A172 (cell line): Measurements from ENCODE around the gene ARHGEF35. TPM values are rescaled to one million over a fixed set of nuclear protein-coding genes. Genes with fewer than 3 reads are reported as not detected.
"Not testable (repeated sequence)": the region's sequence is repeated elsewhere in the genome, so short reads cannot be mapped to it uniquely, and the experiment has no call there.

Experiments used
- DNase-seq: peaks from one replicate; pipeline ENCODE4 v3.0.0-alpha.2; 2015; ENCODE audit warnings: low spot score
- total RNA-seq: library from RNA; depleted of rRNA; stranded (reverse); fragments of >200 nt; shearing (Covaris generic); gene quantifications from 2 replicates; pipeline ENCODE4 v1.2.3, GENCODE V29; 2014; rRNA removed

The ARHGEF35 gene
- total RNA-seq, 1 experiment from 2014 or later, result not detected

DNA sequence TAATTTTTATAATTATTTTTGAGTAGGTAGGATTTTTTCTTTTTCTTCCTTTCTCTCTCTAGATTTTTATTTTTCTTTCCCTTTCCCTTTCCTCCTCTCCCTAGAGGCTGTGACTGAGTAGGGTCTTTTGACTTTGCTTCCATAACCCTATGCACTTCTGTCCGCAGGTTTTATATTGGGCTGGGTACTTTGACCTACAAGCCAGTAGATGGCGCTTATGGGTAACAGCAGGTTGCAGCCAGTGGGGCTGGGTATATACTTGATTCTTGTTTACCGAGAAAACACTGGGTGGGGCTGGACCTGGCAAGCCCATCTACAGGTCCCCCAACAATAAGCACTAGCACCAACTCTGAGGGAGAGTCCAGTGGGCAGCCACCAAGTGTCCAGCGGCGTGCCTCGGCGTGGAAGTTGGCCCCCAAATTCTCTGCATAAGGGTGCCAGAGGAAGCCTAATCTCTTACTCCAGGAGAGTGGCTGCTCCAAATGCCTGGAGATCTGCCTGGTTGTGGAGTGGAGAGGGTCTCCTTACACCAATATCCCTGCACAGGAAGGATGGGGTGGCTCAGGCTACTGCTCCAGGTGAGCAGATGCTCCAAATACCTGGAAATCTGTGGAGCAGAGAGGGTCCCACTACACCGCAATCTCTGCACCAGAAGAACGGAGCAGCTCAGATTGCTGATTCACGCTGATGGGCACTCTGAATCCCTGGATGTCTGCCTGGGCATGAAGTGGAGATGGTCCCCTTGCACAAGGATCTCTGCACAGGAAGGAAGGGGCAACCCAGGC lies 17.1 kb downstream of the ARHGEF35 start:
- DNase-seq, result not testable (repeated sequence)

DNA sequence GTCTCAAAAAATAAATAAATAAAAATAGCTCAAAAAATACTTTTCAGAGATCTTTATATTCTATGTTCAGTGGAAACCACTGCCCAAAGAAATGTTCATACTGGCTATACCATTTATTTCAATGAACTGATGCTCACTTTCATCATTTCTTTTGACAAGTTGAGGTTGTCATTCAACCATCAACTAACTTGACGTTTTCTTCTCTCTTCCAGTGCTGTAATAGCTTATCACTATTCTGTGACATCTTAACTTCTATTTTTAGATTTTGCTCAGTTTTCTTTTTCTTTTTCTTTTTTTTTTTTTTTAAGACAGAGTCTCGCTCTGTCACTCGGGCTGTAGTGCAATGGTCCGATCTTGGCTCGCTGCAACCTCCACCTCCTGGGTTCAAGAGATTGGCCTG lies 21.0 kb downstream of the ARHGEF35 start:
- DNase-seq, result no peak

DNA sequence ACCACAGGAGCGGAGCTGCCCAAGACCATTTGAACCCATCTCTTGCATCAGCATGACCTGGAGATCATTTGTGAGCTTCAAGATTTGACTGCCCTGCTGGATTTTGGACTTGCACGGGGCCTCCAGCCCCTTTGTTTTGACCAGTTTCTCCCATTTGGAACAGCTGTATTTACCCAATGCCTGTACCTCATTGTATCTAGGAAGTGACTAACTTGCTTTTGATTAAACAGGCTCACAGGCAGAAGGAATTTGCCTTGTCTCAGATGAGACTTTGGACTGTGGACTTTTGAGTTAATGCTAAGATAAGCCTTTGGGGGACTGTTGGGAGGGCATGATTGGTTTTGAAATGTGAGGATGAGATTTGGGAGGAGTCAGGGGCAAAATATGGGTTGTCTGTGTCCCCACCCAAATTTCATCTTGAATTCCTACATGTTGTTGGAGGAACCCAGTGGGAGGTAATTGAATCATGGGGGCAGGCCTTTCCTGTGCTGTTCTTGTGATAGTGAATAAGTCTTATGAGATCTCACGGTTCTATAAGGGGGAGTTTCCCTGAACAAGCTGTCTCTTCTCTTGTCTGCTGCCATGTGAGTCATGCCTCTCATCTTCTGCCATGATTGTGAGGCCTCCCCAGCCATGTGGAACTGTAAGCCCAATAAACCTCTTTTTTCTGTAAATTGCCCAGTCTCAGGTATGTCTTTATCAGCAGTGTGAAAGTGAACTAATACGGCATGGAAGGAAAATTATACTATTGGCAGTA lies 23.9 kb downstream of the ARHGEF35 start:
- not testable (repeated sequence) for DNase-seq

DNA sequence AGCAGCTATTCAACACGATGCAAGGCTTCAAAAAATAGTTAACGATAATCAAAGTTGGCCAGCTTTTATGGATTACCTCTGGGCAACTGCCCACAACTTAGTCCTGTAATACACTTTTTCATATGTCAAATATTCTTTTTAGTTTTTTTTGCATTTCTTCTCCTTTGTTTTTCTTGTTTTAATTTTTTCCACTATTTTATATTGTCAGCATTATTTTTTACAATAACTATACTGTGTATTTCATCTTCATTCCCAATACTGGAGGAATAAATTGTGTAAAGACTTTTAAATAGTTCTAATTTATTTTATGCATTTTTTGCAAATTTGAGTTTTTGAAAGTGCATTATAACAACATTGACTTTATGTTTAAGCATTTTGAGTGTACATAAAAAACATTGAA lies 30.8 kb downstream of the ARHGEF35 start:
- DNase-seq, result no peak

DNA sequence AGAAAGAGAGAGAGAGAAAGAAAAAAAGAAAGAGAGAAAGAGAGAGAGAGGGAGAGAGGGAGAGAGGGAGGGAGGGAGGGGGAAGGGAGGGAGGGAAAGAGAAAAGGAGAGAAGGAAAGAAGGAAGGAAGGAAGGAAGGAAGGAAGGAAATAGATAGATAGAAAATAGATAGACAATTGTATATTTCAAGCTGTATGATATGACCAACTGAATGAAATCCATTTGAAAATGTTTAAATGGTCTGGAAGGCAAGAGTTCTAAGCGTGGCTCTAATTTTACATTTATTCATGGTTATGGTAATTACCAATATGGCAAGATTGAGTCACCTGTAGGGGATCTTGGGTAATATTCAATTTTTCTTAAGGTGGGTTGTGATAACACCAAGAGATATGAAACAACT lies 36.8 kb downstream of the ARHGEF35 start:
- DNase-seq, result no peak

DNA sequence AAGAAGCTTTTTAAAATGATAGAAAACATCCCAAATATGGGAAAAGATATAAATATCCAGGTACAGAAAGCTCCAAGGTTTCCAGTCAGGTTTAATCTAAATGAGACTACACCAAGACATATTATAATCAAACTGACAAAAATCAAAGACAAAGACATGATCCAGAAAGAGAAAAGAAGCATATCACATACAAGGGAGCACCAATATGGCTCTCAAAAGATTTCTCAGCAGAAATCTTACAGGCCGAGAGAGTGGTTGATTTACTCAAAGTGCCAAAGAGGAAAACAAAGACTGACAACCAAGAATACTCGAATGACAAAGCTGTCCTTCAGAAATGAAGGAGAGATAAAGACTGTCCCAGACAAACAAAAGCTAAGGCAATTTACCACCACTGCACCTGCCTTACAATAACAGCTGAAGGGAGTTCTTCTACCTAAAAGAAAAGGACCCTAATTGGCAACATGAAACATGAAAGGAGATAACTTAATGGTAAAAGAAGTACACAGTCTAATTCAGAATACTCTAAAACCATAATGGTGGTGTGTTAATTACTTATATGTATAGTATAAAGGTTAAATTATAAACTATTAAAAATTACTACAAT lies 47.3 kb downstream of the ARHGEF35 start:
- DNase-seq, result no peak

DNA sequence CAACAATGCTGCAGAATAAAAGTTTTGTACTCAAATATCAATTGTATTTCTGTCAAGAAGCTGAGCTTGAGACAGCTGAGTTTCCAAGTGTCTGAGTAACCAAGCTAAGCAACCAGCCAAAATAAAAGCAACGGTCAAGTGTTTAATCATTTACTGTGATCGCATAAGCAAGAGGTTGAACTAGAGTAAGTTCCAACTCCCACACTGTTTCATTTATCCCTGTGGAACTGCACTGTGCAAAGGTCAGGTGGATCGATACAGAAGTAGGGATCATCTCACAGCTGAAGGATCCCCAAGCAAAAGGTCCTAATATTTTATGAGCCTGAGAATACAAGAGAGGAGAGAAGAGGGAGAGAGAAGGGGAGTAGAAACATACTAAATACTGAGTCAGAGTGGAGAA lies 51.2 kb downstream of the ARHGEF35 start:
- DNase-seq, result no peak

DNA sequence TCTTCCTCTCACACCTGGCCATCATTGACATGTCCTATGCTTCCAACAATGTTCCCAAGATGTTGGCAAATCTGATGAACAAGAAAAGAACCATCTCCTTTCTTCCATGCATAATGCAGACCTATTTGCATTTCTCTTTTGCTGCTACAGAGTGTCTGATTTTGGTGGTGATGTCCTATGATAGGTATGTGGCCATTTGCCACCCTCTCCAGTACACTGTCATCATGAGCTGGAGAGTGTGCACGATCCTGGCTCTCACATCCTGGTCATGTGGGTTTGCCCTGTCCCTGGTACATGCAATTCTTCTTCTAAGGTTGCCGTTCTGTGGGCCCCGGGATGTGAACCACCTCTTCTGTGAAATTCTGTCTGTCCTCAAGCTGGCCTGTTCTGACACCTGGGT lies 53.4 kb downstream of the ARHGEF35 start:
- DNase-seq, result no peak

DNA sequence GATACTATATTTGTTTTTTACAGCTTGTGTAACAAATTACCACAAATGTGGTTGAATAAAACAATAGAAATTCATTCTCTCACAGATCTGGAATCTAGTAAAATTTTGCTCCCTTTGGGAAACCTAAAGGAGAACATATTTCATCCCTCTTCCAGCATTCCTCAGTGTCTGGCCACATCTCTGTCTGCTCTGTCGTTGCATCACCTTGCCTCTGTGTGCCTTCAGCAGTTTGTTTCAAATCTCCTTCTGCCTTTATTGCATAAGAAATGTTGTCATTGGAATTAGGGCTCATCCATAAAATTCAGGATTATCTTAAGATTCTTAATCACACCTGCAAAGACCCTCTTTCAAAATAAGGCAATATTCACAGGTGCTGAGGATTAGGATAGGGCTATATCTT lies 58.1 kb downstream of the ARHGEF35 start:
- no peak for DNase-seq

Other genes starting within 250 kb of the ARHGEF35 start
- not detected in 2 replicates for gene OR2F1, start 241.0 kb downstream of the ARHGEF35 start, total RNA-seq
- gene OR6B1, start 195.5 kb downstream of the ARHGEF35 start, total RNA-seq, result not detected in 2 replicates
- not detected in 2 replicates for gene OR2A5, start 146.9 kb downstream of the ARHGEF35 start, total RNA-seq
- gene OR2A25, start 126.0 kb downstream of the ARHGEF35 start, total RNA-seq, result not detected in 2 replicates
- gene OR2A12, start 109.6 kb downstream of the ARHGEF35 start, total RNA-seq, result not detected in 2 replicates
- not detected in 2 replicates for gene OR2A2, start 86.2 kb downstream of the ARHGEF35 start, total RNA-seq
- gene OR2A14, start 72.7 kb downstream of the ARHGEF35 start, total RNA-seq, result not detected in 2 replicates
- not detected in 2 replicates for gene CTAGE4, start 12.4 kb downstream of the ARHGEF35 start, total RNA-seq
- not detected in 2 replicates for gene OR2A42, start 43.8 kb upstream of the ARHGEF35 start, total RNA-seq
- gene OR2A7, start 69.0 kb upstream of the ARHGEF35 start, total RNA-seq, result not detected in 2 replicates
- not detected in 2 replicates for gene CTAGE8, start 73.5 kb upstream of the ARHGEF35 start, total RNA-seq
- gene OR2A1, start 116.6 kb upstream of the ARHGEF35 start, total RNA-seq, result not detected in 2 replicates
- not detected in 2 replicates for gene ARHGEF5, start 159.6 kb upstream of the ARHGEF35 start, total RNA-seq
- not detected in 2 replicates for gene NOBOX, start 207.9 kb upstream of the ARHGEF35 start, total RNA-seq